Measurements from ENCODE around the gene GDI2.
"Not testable (repeated sequence)": the region's sequence is repeated elsewhere in the genome, so short reads cannot be mapped to it uniquely, and the experiment has no call there.

GDI2 gene

GRCh38 chr10:5813341-5814109 is at the start of gene GDI2:
TSS of gene GDI2 (minus strand) at chr10:5813434. CDS start at chr10:5813258, 176 bp downstream.
- peak; percentile 95 for DNase-seq

GRCh38 chr10:5862360-5862961 is 49.2 kb upstream of the GDI2 start:
- no peak for DNase-seq

GRCh38 chr10:5860066-5860465 is 46.8 kb upstream of the GDI2 start:
- DNase-seq = no peak

- no peak for DNase-seq
Observed at GRCh38 chr10:5858811-5859210, 45.6 kb upstream of the GDI2 start.

GRCh38 chr10:5856701-5857004 is 43.4 kb upstream of the GDI2 start:
- DNase-seq = no peak

- DNase-seq = no peak
Observed at GRCh38 chr10:5855979-5856700, 42.9 kb upstream of the GDI2 start.

GRCh38 chr10:5854131-5854475 is 40.9 kb upstream of the GDI2 start:
- no peak for DNase-seq

- DNase-seq = not testable (repeated sequence)
Observed at GRCh38 chr10:5846667-5847066, 33.4 kb upstream of the GDI2 start.

GRCh38 chr10:5844345-5845055 is 31.3 kb upstream of the GDI2 start:
- no peak for DNase-seq

- DNase-seq = no peak
Observed at GRCh38 chr10:5843686-5844344, 30.6 kb upstream of the GDI2 start.

- DNase-seq = no peak
Observed at GRCh38 chr10:5841965-5842364, 28.7 kb upstream of the GDI2 start.

GRCh38 chr10:5840314-5841307 is 27.4 kb upstream of the GDI2 start:
- DNase-seq = no peak

GRCh38 chr10:5836181-5836580 is 22.9 kb upstream of the GDI2 start:
- not testable (repeated sequence) for DNase-seq

- no peak for DNase-seq
Observed at GRCh38 chr10:5835446-5836095, 22.3 kb upstream of the GDI2 start.

- DNase-seq = no peak
Observed at GRCh38 chr10:5833814-5834213, 20.6 kb upstream of the GDI2 start.

GRCh38 chr10:5832946-5833345 is 19.7 kb upstream of the GDI2 start:
- DNase-seq = no peak

- no peak for DNase-seq
Observed at GRCh38 chr10:5831446-5831782, 18.2 kb upstream of the GDI2 start.

GRCh38 chr10:5830629-5831445 is 17.6 kb upstream of the GDI2 start:
- DNase-seq = no peak

- no peak for DNase-seq
Observed at GRCh38 chr10:5829267-5829666, 16.0 kb upstream of the GDI2 start.

GRCh38 chr10:5828725-5829124 is 15.5 kb upstream of the GDI2 start:
- DNase-seq = no peak
